B cell (primary cell): ENCODE results near the gene PANX3. TPM values are rescaled to one million over a fixed set of nuclear protein-coding genes. Genes with fewer than 3 reads are reported as not detected.

Experiments
- ATAC-seq: fragments of 200-7000 bp; cut with Tn5 transposase; one replicate; pipeline ENCODE4 v1.10.0; 2021; ENCODE audit warnings: low read depth, mild to moderate bottlenecking, moderate number of reproducible peaks, moderate library complexity
- CTCF ChIA-PET: fragments of 350-600 bp; sonication (Branson Sonifier 250); formaldehyde crosslinking; loops from one replicate; lab custom pipeline; 2021; ENCODE audit warnings: antibody characterized with exemption, inconsistent platforms; lab: Charles Lee
- POLR2A ChIA-PET: fragments of 350-600 bp; sonication (Branson Sonifier 250); formaldehyde crosslinking; loops from one replicate; lab custom pipeline; 2021; ENCODE audit warnings: antibody characterized with exemption; lab: Charles Lee
- DNase-seq: peaks from one replicate; pipeline ENCODE4 v3.0.0; 2013
- H2AFZ ChIP-seq: 2 replicates; pipeline ENCODE4 v1.6.1; 2012; ENCODE audit warnings: mild to moderate bottlenecking, low read depth, low read length; ENCODE audit not compliant: insufficient read depth, poor library complexity, severe bottlenecking
- H3K27ac ChIP-seq, 2 donors: 1 replicate in 1 of 2; 2 replicates in 1 of 2; pipeline ENCODE4 v1.5.1; 2012 to 2013; ENCODE audit warnings: low read length in 2 of 2, mild to moderate bottlenecking in 2 of 2, moderate library complexity in 1 of 2
- H3K27me3 ChIP-seq, 4 experiments: fragments of 200-600 bp in 1 of 4; sonication (generic) in 1 of 4; replicated peaks in 1 of 4; 1 replicate in 2 of 4; 2 replicates in 2 of 4; pipeline versions ENCODE4 v1.6.1 to v1.7.0; 2013 to 2016; ENCODE audit warnings: low read length in 3 of 4, mild to moderate bottlenecking in 2 of 4, mixed read lengths in 1 of 4, moderate library complexity in 1 of 4; ENCODE audit not compliant: insufficient read depth in 4 of 4, control insufficient read depth in 3 of 4; ENCODE audit errors: control extremely low read depth in 1 of 4
- H3K36me3 ChIP-seq, 2 experiments: replicated peaks in 1 of 2; 1 replicate in 1 of 2; 2 replicates in 1 of 2; pipeline versions ENCODE4 v1.6.1 to v1.7.1; 2013; ENCODE audit warnings: low read length in 1 of 2; ENCODE audit not compliant: insufficient read depth in 2 of 2, control insufficient read depth in 1 of 2; ENCODE audit errors: control extremely low read depth in 1 of 2, extremely low read depth in 1 of 2
- H3K4me1 ChIP-seq, 2 donors: fragments of 200-600 bp in 1 of 2; sonication (generic) in 1 of 2; 1 replicate in 1 of 2; 2 replicates in 1 of 2; pipeline versions ENCODE4 v1.5.1 to v1.6.1; 2013 to 2017; ENCODE audit warnings: low read length in 2 of 2; ENCODE audit not compliant: control insufficient read depth in 2 of 2, insufficient read depth in 2 of 2
- H3K4me2 ChIP-seq: replicated peaks from 2 replicates; pipeline ENCODE3; 2012; ENCODE audit warnings: mild to moderate bottlenecking, low read depth, low read length; ENCODE audit not compliant: poor library complexity, severe bottlenecking
- H3K4me3 ChIP-seq, 5 experiments: fragments of 200-600 bp in 1 of 5; sonication (generic) in 1 of 5; 1 replicate in 3 of 5; 2 replicates in 2 of 5; pipeline versions ENCODE4 v1.5.1 to v1.7.0; 2011 to 2016; ENCODE audit warnings: low read length in 4 of 5, mild to moderate bottlenecking in 4 of 5, low read depth in 2 of 5, control low read depth in 1 of 5, moderate library complexity in 1 of 5; ENCODE audit not compliant: insufficient read depth in 1 of 5; ENCODE audit errors: control extremely low read depth in 1 of 5, extremely low read depth in 1 of 5
- H3K79me2 ChIP-seq: fragments of 200-600 bp; sonication (generic); one replicate; pipeline ENCODE4 v1.6.0; 2016; ENCODE audit warnings: low read length; ENCODE audit not compliant: control insufficient read depth, insufficient read depth
- H3K9ac ChIP-seq: fragments of 200-600 bp; sonication (generic); 2 replicates; pipeline ENCODE4 v1.6.1; 2017; ENCODE audit warnings: mild to moderate bottlenecking, low read length, moderate library complexity
- H3K9me3 ChIP-seq, 3 donors: one replicate each; pipeline versions ENCODE4 v1.6.1 to v1.7.1; 2013; ENCODE audit warnings: low read length in 2 of 3; ENCODE audit not compliant: control insufficient read depth in 2 of 3, insufficient read depth in 1 of 3; ENCODE audit errors: control extremely low read depth in 1 of 3
- H4K20me1 ChIP-seq: 2 replicates; pipeline ENCODE4 v1.6.0; 2012; ENCODE audit warnings: mild to moderate bottlenecking, low read length; ENCODE audit not compliant: insufficient read depth, control insufficient read depth, poor library complexity, severe bottlenecking
- H3K27ac Mint-ChIP-seq: one replicate; pipeline ENCODE4 v1.8.0; 2021; ENCODE audit warnings: mixed read lengths
- H3K27me3 Mint-ChIP-seq: one replicate; pipeline ENCODE4 v1.8.0; 2021; ENCODE audit warnings: mixed read lengths
- H3K4me1 Mint-ChIP-seq: one replicate; pipeline ENCODE4 v1.8.0; 2021; ENCODE audit warnings: mixed read lengths
- H3K4me3 Mint-ChIP-seq: one replicate; pipeline ENCODE4 v1.8.0; 2021; ENCODE audit warnings: mixed read lengths
- H3K9me3 Mint-ChIP-seq: one replicate; pipeline ENCODE4 v1.8.0; 2022; ENCODE audit warnings: mixed read lengths; ENCODE audit not compliant: insufficient read depth
- EZH2 ChIP-seq: IDR thresholded peaks from 2 replicates; pipeline ENCODE4 v1.6.1; 2012; ENCODE audit warnings: borderline replicate concordance, low read depth, mild to moderate bottlenecking, moderate library complexity, low read length; ENCODE audit not compliant: insufficient read depth, poor library complexity, severe bottlenecking
- WGBS: methylation state at CpG from one replicate; pipeline ENCODE4 v1.1.5; 2013; ENCODE audit warnings: missing lambda C conversion rate; ENCODE audit not compliant: insufficient coverage; 5-methylcytosine and 5-hydroxymethylcytosine counted together
- intact Hi-C: fragments of 100-400 bp; cut with micrococcal nuclease; formaldehyde crosslinking; loops from one replicate; pipeline ENCODE4 v1.10.0; 2022
- polyA plus RNA-seq: library from polyadenylated mRNA; depleted of rRNA; stranded (reverse); fragments of >200 nt; gene quantifications from 2 replicates; pipeline ENCODE4 v1.2.3, GENCODE V29; 2012
- total RNA-seq, 2 donors: library from RNA; stranded (reverse); fragments of 120-200 nt in 1 of 2; gene quantifications; 1 replicate in 1 of 2; 2 replicates in 1 of 2; pipeline versions ENCODE4 v1.2.3 to v1.2.4, GENCODE V29; 2013 to 2022
- TF ChIP-seq, protein P1 (sequence below): fragments of 200-600 bp; IDR thresholded peaks from one replicate; pipeline ENCODE4 v1.8.0; 2022; ENCODE audit warnings: antibody characterized with exemption, mild to moderate bottlenecking

PANX3 gene
- total and polyA plus RNA-seq, 2 donors (not counting 1 experiment from before 2014, with no cell fraction given), result not detected

GRCh38 chr11:124623861-124624525, 12.8 kb downstream of the PANX3 start:
- Histone ChIP-seq H3K4me3 (peak overlapping the region; percentile 75 to 98 (median 91)), H3K4me2 (peak overlapping the region; percentile 87), H3K9me3 (no peaks in the 10 kb centered on the region), H3K27me3 (peaks cover 0 to 11% (median 3%) of the 10 kb centered on the region in 4 experiments), H3K4me1 (peaks cover 15 to 17% of the 10 kb centered on the region in 2 donors), H3K36me3 (peaks cover 0 to 34% of the 10 kb centered on the region in 2 experiments), H3K79me2 (peaks cover 30% of the 10 kb centered on the region), H2AFZ (no peak overlapping the region), H3K9ac (peak overlapping the region; percentile 95), H4K20me1 (peaks cover 27% of the 10 kb centered on the region), H3K27ac (peak overlapping the region in 1 of 2 donors; percentile 95)
- TF ChIP-seq, protein P1, sequence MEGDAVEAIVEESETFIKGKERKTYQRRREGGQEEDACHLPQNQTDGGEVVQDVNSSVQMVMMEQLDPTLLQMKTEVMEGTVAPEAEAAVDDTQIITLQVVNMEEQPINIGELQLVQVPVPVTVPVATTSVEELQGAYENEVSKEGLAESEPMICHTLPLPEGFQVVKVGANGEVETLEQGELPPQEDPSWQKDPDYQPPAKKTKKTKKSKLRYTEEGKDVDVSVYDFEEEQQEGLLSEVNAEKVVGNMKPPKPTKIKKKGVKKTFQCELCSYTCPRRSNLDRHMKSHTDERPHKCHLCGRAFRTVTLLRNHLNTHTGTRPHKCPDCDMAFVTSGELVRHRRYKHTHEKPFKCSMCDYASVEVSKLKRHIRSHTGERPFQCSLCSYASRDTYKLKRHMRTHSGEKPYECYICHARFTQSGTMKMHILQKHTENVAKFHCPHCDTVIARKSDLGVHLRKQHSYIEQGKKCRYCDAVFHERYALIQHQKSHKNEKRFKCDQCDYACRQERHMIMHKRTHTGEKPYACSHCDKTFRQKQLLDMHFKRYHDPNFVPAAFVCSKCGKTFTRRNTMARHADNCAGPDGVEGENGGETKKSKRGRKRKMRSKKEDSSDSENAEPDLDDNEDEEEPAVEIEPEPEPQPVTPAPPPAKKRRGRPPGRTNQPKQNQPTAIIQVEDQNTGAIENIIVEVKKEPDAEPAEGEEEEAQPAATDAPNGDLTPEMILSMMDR, result no peak
- no peak for TF ChIP-seq EZH2
- H3K27ac Mint-ChIP-seq, result no peak overlapping the region
- WGBS, result no CpG with 5 or more reads among the region's 4 CpGs
- POLR2A ChIA-PET, result no interaction called here
- H3K9me3 Mint-ChIP-seq, result no peaks in the 10 kb centered on the region
- H3K4me1 Mint-ChIP-seq, result peaks cover 32% of the 10 kb centered on the region
- CTCF ChIA-PET, result interaction anchor here (0.6 to 1.9 kb wide), 5 partner anchors 45 to 1431 kb away, joined by 3 to 10 read pairs (median 3); no protein-coding TSS in a partner anchor
- intact Hi-C loops, result loop anchor here (2.0 to 5.0 kb wide), 4 partner anchors 123 to 882 kb away; partner anchors contain the start of genes CCDC15, ESAM and ZNF202
- peaks cover 14% of the 10 kb centered on the region for H3K27me3 Mint-ChIP-seq
- H3K4me3 Mint-ChIP-seq, result peak overlapping the region; percentile 99
- no peak for DNase-seq
- no peak for ATAC-seq
